Gastrocnemius medialis (tissue), 4 donors: Measurements from ENCODE around the gene SUGCT. TPM values are rescaled to one million over a fixed set of nuclear protein-coding genes. Genes with fewer than 3 reads are reported as not detected.

Experiments
- ATAC-seq, 2 donors: fragments of 150-250 bp; one replicate each; pipeline ENCODE4 v1.9.1; 2016
- DNase-seq, 2 donors: peaks; one replicate each; pipeline ENCODE4 v3.0.0-alpha.2; 2019
- H3K27ac ChIP-seq, 4 donors: fragments of 200-600 bp; sonication (generic); 1 replicate in 1 of 4; 2 replicates in 3 of 4; pipeline ENCODE4 v1.5.1; 2016 to 2018; ENCODE audit warnings: mild to moderate bottlenecking in 2 of 4, moderate library complexity in 1 of 4
- H3K27me3 ChIP-seq, 3 donors: fragments of 200-600 bp; sonication (generic) in 2 of 3; 1 replicate in 1 of 3; 2 replicates in 2 of 3; pipeline versions ENCODE4 v1.5.1 to v1.6.0; 2016 to 2019; ENCODE audit warnings: mild to moderate bottlenecking in 1 of 3, moderate library complexity in 1 of 3
- H3K36me3 ChIP-seq, 2 donors: fragments of 200-600 bp; sonication (generic) in 1 of 2; one replicate each; pipeline ENCODE4 v1.5.1; 2017 to 2018
- H3K4me1 ChIP-seq, 2 donors: fragments of 200-600 bp; sonication (generic) in 1 of 2; one replicate each; pipeline ENCODE4 v1.5.1; 2016 to 2017; ENCODE audit warnings: mild to moderate bottlenecking in 2 of 2
- H3K4me3 ChIP-seq, 4 donors: fragments of 200-600 bp; sonication (generic) in 3 of 4; 1 replicate in 1 of 4; 2 replicates in 3 of 4; pipeline ENCODE4 v1.5.1; 2016 to 2019; ENCODE audit warnings: mild to moderate bottlenecking in 2 of 4
- H3K9me3 ChIP-seq, 3 donors: fragments of 200-600 bp; sonication (generic) in 2 of 3; 1 replicate in 1 of 3; 2 replicates in 2 of 3; pipeline ENCODE4 v1.5.1; 2016 to 2019
- CTCF ChIP-seq, 5 experiments: fragments of 450-650 bp in 3 of 5; fragments of 200-600 bp in 2 of 5; sonication (generic) in 2 of 5; IDR thresholded peaks in 4 of 5; conservative IDR thresholded peaks in 1 of 5; 1 replicate in 4 of 5; 2 replicates in 1 of 5; pipeline ENCODE4 v1.5.1; 2016 to 2019; ENCODE audit warnings: antibody characterized with exemption in 5 of 5, mild to moderate bottlenecking in 3 of 5, moderate library complexity in 3 of 5
- POLR2A ChIP-seq, 2 donors: fragments of 450-650 bp; IDR thresholded peaks; one replicate each; pipeline ENCODE4 v1.6.1; 2017; ENCODE audit warnings: antibody characterized with exemption in 2 of 2, mild to moderate bottlenecking in 2 of 2, moderate library complexity in 2 of 2
- in situ Hi-C, 4 donors: fragments of 200-750 bp; cut with MboI; loops; one replicate each; pipeline versions ENCODE4 v1.15.0 to v1.8.0; 2017; ENCODE audit warnings: low sequenced_read_pairs in 4 of 4
- intact Hi-C: fragments of 100-400 bp; cut with DNase I; formaldehyde crosslinking; loops from one replicate; pipeline ENCODE4 v1.15.1; 2023; ENCODE audit warnings: low total_unique reads
- total RNA-seq, 4 donors: library from RNA; depleted of rRNA; stranded (reverse); fragments of >200 nt; gene quantifications; one replicate each; pipeline versions ENCODE4 v1.1.0 to v1.2.3, GENCODE V29; 2016

SUGCT gene
- 1 to 10 TPM; 2.3 to 3.5 (median 2.9) TPM for total RNA-seq

DNA sequence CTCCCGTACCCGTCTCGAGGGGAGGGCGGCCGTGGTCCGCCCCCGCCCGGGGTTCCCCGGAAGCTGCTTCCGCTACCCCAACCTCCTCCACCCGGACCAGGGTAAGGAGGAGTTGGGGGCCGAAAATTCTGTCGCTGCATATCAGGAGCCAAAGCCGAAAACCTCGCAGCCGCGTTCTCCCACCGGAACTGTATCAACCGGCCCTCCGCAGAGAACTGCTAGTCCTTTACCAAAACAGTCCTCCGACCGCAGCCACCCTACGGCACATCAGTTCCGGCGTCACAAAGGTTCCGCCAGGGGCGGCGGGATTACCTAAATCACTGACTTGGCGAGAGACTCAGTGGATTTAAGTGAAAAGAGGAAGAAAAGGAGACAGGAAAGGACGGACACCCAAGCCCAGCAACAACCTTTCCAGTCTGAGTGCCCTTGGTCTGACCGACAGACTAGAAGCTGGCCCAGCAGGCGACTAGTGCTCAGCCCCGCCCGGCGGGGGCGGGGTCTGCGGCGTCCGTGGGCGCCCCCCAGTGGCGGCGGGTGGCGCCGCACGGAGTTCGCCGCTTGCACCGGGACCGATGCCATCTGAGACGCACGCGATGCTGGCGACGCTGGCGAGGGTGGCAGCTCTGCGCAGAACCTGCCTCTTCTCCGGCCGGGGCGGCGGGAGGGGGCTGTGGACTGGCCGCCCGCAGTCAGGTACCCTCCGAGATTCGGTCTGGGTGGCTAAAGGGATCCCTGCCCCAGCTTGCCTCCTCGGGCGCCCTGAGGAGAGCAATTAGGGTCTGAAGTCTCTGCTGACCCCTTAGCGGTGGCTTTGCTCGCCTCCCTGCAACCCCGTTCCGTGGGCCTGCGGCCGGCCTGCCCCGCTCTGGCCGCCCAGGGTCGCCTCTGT is at the start of gene SUGCT, which contains the start of gene MPLKIP:
Gene SUGCT (plus strand): TSS at position 578 of the 889 bp plus-strand sequence.
Gene MPLKIP (minus strand): TSS at position 195 of the 889 bp plus-strand sequence. CDS start 55 bp downstream, at position 140.
- DNase-seq (peak; percentile 76 to 79), ATAC-seq (peak; percentile 93 to 94)
- Histone ChIP-seq H3K36me3 (no peaks in the 10 kb centered on the region), H3K4me3 (peak within 1 kb of the TSS; percentile 81 to 98 (median 92)), H3K9me3 (no peaks in the 10 kb centered on the region), H3K27me3 (no peaks in the 10 kb centered on the region), H3K27ac (peak within 1 kb of the TSS; percentile 89 to 98 (median 92)), H3K4me1 (peaks cover 32 to 39% of the 10 kb centered on the region in 2 donors)
- peak; percentile 88 to 100 (median 96) for TF ChIP-seq CTCF (IDR thresholded peaks at IDR 0.05 in 4 of 5, conservative IDR thresholded peaks at IDR 0.05 in 1 of 5)
- TF ChIP-seq POLR2A (IDR thresholded peaks at IDR 0.05), result peak; percentile 56 to 74
- in situ Hi-C loops, result loop anchor here in 1 of 4 donors (10.0 kb wide), 1 partner anchor 240 kb away; no protein-coding TSS in a partner anchor
- intact Hi-C loops, result loop anchor here (1.0 to 10.0 kb wide), 4 partner anchors 52 to 570 kb away; partner anchors contain the start of gene YAE1

DNA sequence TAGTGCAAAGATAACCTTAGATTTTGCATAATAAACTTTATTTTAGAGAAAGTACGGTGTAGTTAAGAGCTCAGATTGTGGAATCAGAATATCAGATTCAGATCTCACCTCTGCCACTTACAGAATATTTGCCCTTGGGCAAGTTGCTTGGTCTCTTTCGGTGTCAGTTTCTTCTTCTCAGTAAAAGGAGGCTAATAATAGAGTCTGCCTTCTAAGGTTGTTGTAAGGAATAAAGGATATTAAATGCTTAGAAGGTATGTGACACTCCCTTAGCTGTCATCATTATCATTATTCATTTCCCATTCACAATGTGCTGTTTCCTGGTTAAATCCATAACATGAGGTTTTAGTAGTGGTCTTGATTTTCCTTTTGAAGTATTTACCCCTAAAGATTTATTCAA is 42.6 kb upstream of the SUGCT start:
- Histone ChIP-seq H3K4me1 (peaks cover 7 to 16% of the 10 kb centered on the region in 2 donors), H3K9me3 (no peaks in the 10 kb centered on the region), H3K4me3 (no peak overlapping the region), H3K36me3 (peaks cover 0 to 47% of the 10 kb centered on the region in 2 donors), H3K27ac (peak overlapping the region in 1 of 4 donors; percentile 32), H3K27me3 (no peaks in the 10 kb centered on the region)
- DNase-seq (no peak), ATAC-seq (peak; percentile 63 to 92)
- no peak for TF ChIP-seq POLR2A (IDR thresholded peaks at IDR 0.05)
- no peak for TF ChIP-seq CTCF (IDR thresholded peaks at IDR 0.05 in 4 of 5, conservative IDR thresholded peaks at IDR 0.05 in 1 of 5)
- intact Hi-C loops (no loop called here), in situ Hi-C loops (no loop called here)

- in situ Hi-C loops (no loop called here), intact Hi-C loops (no loop called here)
- peaks cover 14 to 31% of the 10 kb centered on the region in 2 donors for H3K4me1 ChIP-seq
- H3K27ac ChIP-seq, result no peak overlapping the region
- peaks cover 0 to 35% of the 10 kb centered on the region in 2 donors for H3K36me3 ChIP-seq
- DNase-seq (no peak), ATAC-seq (no peak)
- no peak overlapping the region for H3K4me3 ChIP-seq
- no peak for TF ChIP-seq POLR2A (IDR thresholded peaks at IDR 0.05)
- TF ChIP-seq CTCF (IDR thresholded peaks at IDR 0.05 in 4 of 5, conservative IDR thresholded peaks at IDR 0.05 in 1 of 5), result no peak
- no peaks in the 10 kb centered on the region for H3K27me3 ChIP-seq
- no peaks in the 10 kb centered on the region for H3K9me3 ChIP-seq
Observed at GRCh38 chr7:40093631-40094350, 41.0 kb upstream of the SUGCT start.

DNA sequence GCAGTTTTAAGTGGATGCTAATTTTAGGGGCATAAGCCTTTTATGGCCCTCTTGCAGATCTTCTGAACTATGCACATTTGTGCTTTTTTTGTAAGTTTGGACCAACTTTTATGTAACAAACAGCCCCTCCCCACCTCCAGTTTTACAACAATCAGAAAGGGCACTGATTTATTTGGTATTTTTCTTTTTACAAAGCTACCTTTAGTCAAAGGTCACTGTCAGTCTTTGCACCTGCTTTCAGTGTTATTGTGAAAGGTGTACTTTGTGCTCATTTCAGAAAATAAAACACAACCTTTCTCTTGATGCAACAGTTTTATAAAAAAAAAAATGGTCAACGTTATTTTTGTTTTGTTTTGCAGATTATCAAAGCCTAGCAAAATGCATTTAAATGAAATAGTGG is 39.6 kb upstream of the SUGCT start:
- in situ Hi-C loops, result no loop called here
- Histone ChIP-seq H3K4me3 (no peak overlapping the region), H3K27ac (no peak overlapping the region), H3K4me1 (peaks cover 16 to 33% of the 10 kb centered on the region in 2 donors), H3K9me3 (no peaks in the 10 kb centered on the region), H3K27me3 (no peaks in the 10 kb centered on the region), H3K36me3 (peaks cover 0 to 32% of the 10 kb centered on the region in 2 donors)
- TF ChIP-seq CTCF (IDR thresholded peaks at IDR 0.05 in 4 of 5, conservative IDR thresholded peaks at IDR 0.05 in 1 of 5) (no peak), POLR2A (IDR thresholded peaks at IDR 0.05) (no peak)
- DNase-seq (no peak), ATAC-seq (no peak)
- intact Hi-C loops, result no loop called here
